ENCODE results near the gene HSD11B1.

The HSD11B1 gene

DNA sequence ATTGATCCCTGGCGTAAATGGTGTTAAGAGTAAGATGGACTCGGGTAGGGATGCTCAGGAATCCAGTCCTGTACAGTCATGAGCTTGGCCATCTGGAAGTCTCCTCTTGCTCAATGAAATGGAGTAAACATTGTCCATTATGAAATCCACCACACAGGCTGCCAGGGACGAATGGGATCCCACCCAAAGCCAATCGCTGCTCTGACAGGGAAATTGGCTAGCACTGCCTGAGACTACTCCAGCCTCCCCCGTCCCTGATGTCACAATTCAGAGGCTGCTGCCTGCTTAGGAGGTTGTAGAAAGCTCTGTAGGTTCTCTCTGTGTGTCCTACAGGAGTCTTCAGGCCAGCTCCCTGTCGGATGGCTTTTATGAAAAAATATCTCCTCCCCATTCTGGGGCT lies at the start of gene HSD11B1:
TSS of gene HSD11B1 (plus strand) at position 263 of the 400 bp plus-strand sequence. CDS start at position 360, 97 bp downstream.
- no peak for DNase-seq (ENCODE audit: low read depth in 2 of 3, low spot score in 2 of 3)

- no peak for DNase-seq (ENCODE audit: low read depth in 2 of 3, low spot score in 2 of 3)
Measured at GRCh38 chr1:209655411-209656231, 49.0 kb upstream of the HSD11B1 start.

- no peak for DNase-seq (ENCODE audit: low read depth in 2 of 3, low spot score in 2 of 3)
Measured at GRCh38 chr1:209657140-209657879, 47.3 kb upstream of the HSD11B1 start.

DNA sequence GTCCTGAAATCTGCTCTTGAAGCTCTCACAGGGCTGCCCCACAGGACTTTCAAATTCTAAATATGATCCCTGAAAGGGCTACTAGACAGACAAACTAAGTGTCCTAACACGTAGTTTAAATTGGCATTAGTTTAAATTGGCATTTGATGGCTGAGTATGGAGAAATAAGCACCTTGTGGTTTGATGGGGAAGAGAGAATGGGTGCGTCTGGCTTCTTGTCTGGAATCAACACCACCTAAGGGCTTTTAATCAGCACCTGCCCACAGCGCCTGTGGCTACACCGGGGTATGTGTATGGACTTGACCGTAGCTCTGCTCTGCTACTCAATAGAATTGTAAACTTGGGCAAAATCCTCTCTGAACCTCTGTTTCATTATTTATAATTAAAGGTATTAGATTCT lies 46.7 kb upstream of the HSD11B1 start:
- no peak for DNase-seq (ENCODE audit: low read depth in 2 of 3, low spot score in 2 of 3)

DNA sequence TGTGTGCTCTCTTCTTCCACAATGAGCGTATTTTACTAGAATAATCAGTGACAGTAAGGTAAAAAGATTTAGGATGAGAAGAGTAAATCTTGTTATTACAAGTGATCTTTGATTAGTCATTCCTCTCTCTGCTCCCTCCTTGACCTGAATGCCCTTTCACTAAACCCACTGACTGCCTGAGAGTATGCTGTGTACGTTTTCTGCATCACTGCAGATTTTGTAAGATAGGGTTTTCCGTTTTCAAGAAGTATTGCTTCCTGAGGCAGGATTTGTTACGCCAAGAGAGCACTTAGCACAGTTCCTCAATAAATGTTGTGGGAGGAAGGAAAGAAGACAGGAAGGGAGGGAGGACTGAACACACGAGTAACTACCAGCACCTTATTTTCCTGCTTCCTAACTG lies 44.7 kb upstream of the HSD11B1 start:
- no peak for DNase-seq (ENCODE audit: low read depth in 2 of 3, low spot score in 2 of 3)

DNA sequence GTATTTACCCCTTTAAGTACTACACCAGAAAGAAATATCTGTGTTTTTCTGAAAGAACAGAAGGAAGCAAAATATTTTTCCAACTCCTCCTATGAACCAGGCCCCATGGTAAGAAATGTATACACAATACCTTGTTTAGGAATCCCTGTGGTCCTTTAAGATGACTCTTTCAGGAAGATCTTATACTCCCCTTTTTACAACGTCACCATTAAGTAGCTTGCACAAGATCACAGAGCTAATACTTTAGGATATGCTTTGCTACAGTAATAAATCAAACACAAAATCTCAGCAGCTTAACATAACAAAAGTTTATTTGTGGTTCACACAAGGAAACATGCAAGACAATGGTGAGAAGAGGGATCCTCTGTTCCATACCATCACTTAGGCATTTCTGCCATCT lies 43.6 kb upstream of the HSD11B1 start:
- no peak for DNase-seq (ENCODE audit: low read depth in 2 of 3, low spot score in 2 of 3)

GRCh38 chr1:209662879-209663327 lies 41.7 kb upstream of the HSD11B1 start:
- no peak for DNase-seq (ENCODE audit: low read depth in 2 of 3, low spot score in 2 of 3)

- DNase-seq (ENCODE audit: low read depth in 2 of 3, low spot score in 2 of 3): no peak
Measured at GRCh38 chr1:209667103-209667502, 37.5 kb upstream of the HSD11B1 start.

DNA sequence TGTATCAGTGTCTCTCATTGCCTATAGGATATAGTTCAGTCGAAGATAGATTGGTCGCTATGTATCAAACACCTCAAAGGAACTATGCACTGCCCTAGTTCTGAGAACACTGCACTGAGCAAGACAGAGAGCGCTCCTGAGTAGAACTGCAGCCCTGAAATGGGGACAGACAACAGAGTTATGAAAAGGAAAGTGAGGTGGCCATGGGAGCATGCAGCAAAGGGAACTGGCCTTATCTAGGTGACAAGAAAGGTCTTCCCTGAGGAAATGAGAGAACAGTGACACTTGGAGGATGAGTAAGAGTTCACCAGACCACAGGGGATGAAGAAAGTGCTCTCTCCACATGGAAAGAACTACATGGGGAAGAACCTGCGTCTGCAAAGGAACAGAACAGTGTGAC lies 36.9 kb upstream of the HSD11B1 start:
- DNase-seq (ENCODE audit: low read depth in 2 of 3, low spot score in 2 of 3): no peak

DNA sequence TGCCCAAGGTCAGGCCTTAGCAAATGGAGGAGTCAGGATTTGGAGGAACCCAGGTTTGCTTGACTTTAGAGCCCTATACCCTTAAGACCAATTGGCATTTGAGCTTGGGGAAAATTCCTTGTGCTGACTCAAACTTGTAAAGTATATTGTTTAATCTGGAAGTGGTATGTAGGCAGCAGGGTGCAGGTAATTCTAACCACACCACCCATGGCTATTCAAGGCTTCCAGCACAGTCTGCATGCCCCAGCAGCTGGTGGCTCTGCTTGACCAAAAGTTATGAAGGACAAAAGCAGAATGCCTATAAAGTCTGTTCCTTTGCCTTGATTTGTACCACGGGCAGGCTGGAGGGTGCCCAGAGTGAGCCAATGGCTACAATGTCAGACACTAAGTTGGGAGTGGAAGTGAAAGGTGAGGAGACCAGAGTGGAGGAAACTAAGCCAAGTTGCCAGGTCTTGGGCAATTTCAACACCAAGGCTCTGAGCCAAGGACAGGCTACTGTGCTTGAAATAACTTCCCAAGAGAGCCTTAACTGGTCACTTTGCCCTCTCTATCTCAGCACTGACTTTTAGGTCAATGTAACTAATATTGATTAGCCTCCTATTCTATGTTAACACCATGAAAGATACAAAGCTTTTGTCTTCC lies 34.1 kb upstream of the HSD11B1 start:
- DNase-seq (ENCODE audit: low read depth in 2 of 3, low spot score in 2 of 3): no peak

DNA sequence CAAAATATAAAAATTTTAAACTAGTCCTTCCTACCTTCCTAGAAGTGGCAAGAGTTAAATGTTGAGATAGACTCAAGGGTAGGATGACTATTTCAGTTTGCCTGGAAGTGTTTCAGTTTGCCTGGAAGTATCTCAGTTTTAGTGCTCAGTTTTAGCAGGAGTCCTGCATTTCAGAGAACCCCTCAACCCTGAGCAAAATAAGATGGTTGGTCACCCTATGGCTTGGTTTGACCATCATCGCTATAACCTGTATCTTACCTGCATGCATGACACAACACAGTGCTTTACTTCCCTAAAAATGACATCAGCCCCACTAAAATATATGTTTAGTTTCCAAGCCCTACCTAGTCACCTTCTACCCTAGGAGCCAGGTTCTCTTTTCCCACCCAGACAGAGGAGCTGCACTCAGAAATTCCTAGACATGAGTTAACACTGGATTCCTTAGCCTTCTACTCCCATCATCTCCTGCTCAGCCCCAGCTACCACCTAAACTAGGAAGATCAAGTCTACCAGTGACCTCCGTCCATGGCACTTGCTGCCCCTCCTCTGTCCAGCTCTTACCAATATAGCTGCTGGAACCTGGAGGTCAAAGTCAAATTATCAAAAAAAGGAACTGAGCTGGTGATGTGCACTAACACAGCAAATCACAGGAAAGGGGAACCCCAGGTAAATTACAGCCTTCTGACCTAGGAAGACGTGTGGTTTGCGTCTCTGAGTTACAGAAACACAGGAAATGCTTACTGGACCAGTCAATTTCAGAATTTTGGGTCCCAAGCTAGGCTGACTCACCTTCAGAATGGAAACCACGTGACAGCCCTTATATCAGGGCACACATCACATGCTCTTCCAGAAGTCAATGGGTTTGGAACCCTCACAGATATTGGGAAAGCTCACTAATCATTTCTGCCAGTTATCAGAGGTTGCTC lies 31.7 kb upstream of the HSD11B1 start:
- DNase-seq (ENCODE audit: low read depth in 2 of 3, low spot score in 2 of 3): no peak

DNA sequence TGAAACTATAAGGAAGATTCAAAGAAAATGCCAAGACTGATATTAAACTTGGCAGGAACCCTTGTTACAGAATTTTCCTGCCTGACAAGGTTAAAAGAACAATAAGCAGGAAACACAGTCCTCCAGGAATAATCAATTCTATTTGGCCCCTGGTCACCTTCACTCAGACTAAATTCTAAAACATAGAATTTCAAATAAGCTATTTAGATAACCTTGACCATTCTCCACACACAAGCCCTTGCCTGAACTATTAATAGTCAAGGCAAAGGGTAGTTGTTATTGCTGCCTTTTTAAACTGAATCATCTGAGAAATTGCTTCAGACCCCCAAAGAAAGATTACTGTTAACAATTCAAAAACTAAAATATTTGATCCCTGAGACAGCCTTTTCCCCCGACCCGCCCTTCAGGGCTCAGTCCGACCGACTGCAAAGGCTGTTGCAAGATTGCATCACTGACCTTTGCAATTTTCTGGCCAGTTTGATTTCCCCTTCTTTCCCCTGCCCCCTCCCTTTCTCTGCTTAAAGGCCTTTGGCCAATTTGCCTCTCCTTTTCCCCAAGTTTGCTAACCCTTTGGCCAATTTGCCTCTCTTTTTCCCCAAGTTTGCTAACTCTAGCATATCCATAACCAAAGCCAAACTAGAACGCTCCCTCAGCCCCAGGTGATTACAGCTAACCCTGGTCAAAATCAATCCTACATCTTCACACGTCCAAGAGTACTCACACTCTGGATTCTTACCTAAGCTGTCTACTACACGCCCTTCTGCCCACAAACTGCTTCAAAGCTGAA lies 30.8 kb upstream of the HSD11B1 start:
- no peak for DNase-seq (ENCODE audit: low read depth in 2 of 3, low spot score in 2 of 3)

DNA sequence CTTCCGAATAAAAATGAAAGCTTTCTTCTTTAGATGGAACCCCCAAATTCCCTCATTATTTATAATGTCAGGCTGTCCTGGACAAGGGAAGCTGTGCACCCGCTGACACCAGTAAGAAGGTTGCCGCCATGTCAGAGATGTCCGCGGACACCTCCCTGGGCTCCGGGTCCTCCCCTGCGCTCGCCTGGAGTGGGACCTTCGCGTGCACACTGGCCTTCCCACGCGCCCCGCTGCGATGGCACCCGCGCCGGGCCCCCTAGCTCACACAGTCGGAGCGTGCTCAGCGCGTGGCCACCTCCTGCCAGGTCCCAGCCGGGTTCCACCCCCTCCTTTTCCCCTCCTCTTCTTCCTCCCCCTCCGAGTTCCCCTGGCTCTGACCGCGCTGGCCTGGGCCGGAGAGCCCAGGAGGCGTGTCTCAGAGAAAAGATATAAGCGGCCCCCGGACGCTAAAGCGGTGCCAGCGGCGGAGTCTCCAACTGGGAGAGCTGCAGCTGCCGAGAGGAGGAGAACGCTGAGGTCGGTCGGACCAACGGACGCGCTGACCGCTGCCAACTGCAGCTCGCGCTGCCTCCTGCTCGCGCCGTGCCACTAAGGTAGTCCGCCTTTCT lies 29.6 kb upstream of the HSD11B1 start, which contains the start of gene G0S2:
TSS of gene G0S2 (plus strand) at position 456 of the 608 bp plus-strand sequence. CDS start 273 bp downstream, outside the sequence.
- no peak for DNase-seq (ENCODE audit: low read depth in 2 of 3, low spot score in 2 of 3)

- DNase-seq (ENCODE audit: low read depth in 2 of 3, low spot score in 2 of 3): no peak
Measured at GRCh38 chr1:209675565-209676154, 29.0 kb upstream of the HSD11B1 start.

DNA sequence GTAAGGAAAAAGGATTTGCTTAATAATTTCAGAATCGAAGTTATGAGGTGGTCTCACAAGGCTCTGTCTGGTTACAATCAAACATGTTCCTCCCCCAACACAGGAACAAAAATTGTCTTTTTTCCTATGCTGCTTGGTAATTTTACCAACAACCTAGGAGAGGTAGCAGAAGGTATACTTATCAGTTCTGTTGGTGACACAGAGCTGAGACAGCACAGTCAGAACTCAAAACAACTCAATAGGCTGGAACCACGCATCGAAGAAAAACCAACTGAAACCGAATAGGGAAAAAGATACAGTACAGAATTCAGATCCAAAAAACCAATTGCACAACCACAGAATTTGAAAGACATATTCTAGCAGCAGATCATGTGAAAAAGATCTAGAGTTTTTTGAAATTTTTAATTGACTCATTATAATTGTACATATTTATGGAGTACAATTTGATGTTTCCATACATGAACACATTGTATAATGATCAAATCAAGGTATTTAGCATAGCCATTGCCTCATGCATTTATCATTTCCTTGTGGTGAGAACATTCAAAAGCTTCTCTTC lies 25.6 kb upstream of the HSD11B1 start:
- DNase-seq (ENCODE audit: low read depth in 2 of 3, low spot score in 2 of 3): no peak

GRCh38 chr1:209685821-209686220 lies 18.8 kb upstream of the HSD11B1 start:
- DNase-seq (ENCODE audit: low read depth in 2 of 3, low spot score in 2 of 3): no peak

- DNase-seq (ENCODE audit: low read depth in 2 of 3, low spot score in 2 of 3): no peak
Measured at GRCh38 chr1:209686322-209686721, 18.3 kb upstream of the HSD11B1 start.

DNA sequence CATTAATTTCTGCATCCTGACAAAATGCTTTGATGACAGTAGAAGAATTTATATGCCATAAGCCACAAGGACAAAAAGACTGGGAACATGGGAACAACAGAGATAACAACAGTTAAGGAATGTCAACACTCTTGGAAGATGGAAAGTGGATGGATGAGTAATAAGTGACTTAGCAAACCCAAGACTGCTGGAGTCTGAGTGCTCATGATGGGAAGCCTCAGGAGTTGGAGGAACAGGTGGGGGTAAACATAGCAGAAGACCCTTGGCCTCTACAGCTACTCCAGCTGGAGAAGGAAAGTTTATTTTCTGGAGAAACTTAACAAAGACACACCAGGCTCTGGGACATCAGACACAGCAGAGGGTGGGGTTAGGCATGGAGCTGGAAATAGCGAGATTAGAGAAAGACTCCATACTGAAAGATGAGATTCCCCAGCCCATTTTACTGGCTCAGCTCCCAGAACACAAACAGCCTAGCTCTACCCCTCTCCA lies 15.9 kb upstream of the HSD11B1 start:
- DNase-seq (ENCODE audit: low read depth in 2 of 3, low spot score in 2 of 3): no peak

- no peak for DNase-seq (ENCODE audit: low read depth in 2 of 3, low spot score in 2 of 3)
Measured at GRCh38 chr1:209689477-209689876, 15.2 kb upstream of the HSD11B1 start.
